ENCODE data around the gene PPP2R5C.
"Not testable (repeated sequence)": the region's sequence is repeated elsewhere in the genome, so short reads cannot be mapped to it uniquely, and the experiment has no call there.

The PPP2R5C gene

GRCh38 chr14:101761032-101761880 is at the start of gene PPP2R5C:
Gene PPP2R5C (plus strand): TSS chr14:101761709. CDS start chr14:101761894, 185 bp downstream.
- peak; percentile 91 for DNase-seq (ENCODE audit: low spot score)

GRCh38 chr14:101711857-101712233 is 49.7 kb upstream of the PPP2R5C start:
- DNase-seq (ENCODE audit: low spot score), result not testable (repeated sequence)

- DNase-seq (ENCODE audit: low spot score), result not testable (repeated sequence)
These were observed 49.2 kb upstream of the PPP2R5C start for GRCh38 chr14:101712341-101712740.

DNA sequence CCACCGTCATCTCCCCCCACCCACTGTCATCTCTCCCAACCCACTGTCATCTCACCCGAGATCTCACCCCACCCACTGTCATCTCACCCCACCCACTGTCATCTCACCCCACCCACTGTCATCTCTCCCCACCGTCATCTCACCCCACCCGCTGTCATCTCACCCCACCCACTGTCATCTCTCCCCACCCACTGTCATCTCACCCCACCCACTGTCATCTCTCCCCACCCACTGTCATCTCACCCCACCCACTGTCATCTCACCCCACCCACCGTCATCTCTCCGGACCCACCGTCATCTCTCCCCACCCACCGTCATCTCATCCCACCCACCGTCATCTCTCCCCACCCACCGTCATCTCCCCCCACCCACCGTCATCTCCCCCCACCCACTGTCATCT is 48.4 kb upstream of the PPP2R5C start:
- not testable (repeated sequence) for DNase-seq (ENCODE audit: low spot score)

- DNase-seq (ENCODE audit: low spot score), result no peak
These were observed 47.7 kb upstream of the PPP2R5C start for GRCh38 chr14:101713621-101714349.

GRCh38 chr14:101714394-101714793 is 47.1 kb upstream of the PPP2R5C start:
- DNase-seq (ENCODE audit: low spot score), result no peak

GRCh38 chr14:101715210-101716076 is 46.1 kb upstream of the PPP2R5C start:
- no peak for DNase-seq (ENCODE audit: low spot score)

DNA sequence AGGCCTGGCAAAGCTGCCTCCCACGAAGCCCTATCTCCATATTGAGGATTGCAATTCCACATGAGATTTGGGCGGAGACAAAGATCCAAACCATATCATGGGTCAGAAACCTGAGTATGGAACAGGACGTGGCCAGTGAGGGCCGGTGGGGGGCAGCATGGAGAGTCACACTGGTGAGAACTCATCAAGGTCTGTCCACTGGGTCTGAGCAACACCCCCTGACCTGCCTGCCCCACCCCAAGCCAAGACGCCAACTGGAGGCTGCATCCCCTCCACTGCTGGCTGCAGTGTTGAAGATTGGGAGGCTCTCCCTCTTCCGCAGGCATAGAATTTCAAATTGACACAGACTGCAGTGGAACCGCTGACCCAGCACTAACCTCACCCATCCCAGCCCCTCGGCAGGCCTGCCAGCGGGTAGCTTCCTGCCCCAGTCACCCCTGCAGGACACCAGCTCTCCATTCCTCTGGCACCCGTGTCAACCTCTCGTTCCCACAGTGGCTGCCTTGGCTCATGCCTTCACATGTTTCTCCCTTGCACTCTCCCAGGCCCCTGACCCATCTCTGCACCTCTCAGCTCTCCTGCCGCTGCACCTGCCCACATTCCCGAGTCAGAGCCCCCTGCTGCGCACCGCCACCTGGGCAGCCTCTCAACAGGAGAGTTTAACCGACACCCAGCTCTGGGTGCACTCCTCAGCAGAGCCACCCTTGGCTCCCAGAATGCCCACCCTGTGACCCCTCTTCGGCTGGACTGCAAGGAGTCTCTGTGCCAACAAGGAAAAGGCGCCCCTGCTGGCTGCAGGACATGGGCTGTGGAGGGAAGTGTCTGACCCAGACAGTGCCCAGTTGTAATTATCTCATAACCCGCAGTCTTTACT is 45.2 kb upstream of the PPP2R5C start:
- no peak for DNase-seq (ENCODE audit: low spot score)

GRCh38 chr14:101716956-101717662 is 44.4 kb upstream of the PPP2R5C start:
- no peak for DNase-seq (ENCODE audit: low spot score)

GRCh38 chr14:101717663-101718490 is 43.6 kb upstream of the PPP2R5C start:
- DNase-seq (ENCODE audit: low spot score), result no peak

GRCh38 chr14:101719045-101719645 is 42.4 kb upstream of the PPP2R5C start:
- no peak for DNase-seq (ENCODE audit: low spot score)

DNA sequence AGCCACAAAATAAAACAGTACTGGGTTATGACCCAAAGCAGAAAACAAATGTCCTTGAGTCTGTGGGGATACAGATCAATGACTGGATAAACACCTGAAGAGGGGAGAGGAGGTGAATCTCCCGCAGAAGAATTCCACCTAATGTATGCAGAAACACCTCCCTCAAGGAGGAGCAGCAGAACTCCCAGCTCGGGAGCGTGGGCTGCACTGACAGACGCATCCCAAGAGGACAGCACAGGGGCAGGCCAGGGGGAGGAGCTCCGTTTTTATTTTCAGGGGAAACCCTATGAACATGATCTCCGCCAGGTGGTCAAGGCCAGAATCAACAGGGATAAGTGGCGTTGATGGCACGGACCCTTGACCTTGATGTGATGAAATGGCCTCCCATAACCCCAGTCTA is 41.8 kb upstream of the PPP2R5C start:
- no peak for DNase-seq (ENCODE audit: low spot score)

DNA sequence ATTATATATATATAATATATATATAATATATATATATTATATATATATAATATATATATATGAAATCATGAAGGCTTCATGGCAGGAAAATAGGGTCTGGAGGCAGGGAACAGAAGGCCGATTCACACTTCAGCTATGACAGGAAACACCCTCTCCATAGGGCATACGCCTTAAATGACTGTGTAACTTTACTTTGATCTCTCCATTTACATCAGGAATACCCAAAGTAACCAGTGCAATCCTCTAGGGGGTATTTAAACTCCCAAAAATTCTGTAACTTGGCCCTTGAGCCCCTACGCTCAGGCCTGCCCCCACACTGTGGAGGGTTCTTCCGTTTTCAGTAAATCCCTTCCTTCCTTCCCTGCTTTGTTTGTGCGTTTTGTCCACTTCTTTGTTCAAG is 40.4 kb upstream of the PPP2R5C start:
- peak; percentile 92 for DNase-seq (ENCODE audit: low spot score)

GRCh38 chr14:101721951-101722661 is 39.4 kb upstream of the PPP2R5C start:
- DNase-seq (ENCODE audit: low spot score), result peak; percentile 100

- no peak for DNase-seq (ENCODE audit: low spot score)
These were observed 38.4 kb upstream of the PPP2R5C start for GRCh38 chr14:101723061-101723595.

DNA sequence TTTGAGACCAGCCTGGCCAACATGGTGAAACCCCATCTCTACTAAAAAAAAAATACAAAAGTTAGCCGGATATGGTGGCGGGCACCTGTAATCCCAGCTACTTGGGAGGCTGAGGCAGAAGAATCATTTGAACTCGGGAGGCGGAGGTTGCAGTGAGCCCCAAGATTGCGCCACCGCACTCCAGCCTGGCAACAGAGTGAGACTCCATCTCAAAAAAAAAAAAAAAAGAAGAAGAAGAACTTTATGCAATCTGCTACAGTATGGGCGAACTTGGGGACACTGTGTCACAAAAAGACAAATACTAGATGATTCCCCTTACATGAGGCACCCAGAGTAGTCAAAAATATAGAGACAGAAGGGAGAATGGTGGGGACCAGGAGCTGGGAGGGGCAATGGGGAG is 35.9 kb upstream of the PPP2R5C start:
- not testable (repeated sequence) for DNase-seq (ENCODE audit: low spot score)

GRCh38 chr14:101726295-101726953 is 35.1 kb upstream of the PPP2R5C start:
- no peak for DNase-seq (ENCODE audit: low spot score)

- DNase-seq (ENCODE audit: low spot score), result no peak
These were observed 34.6 kb upstream of the PPP2R5C start for GRCh38 chr14:101726954-101727302.

Measured in SW480 (cell line).